ENCODE results near the gene TAAR1. TPM values are rescaled to one million over a fixed set of nuclear protein-coding genes. Genes with fewer than 3 reads are reported as not detected.

TAAR1 gene
- total RNA-seq, 1 experiment from 2014 or later, result not detected

- no peak overlapping the region for H2AFZ ChIP-seq (ENCODE audit: low read length)
- no peaks in the 10 kb centered on the region for H3F3A ChIP-seq (ENCODE audit: low read length, unreplicated experiment)
- no peaks in the 10 kb centered on the region for H3K79me2 ChIP-seq (ENCODE audit: low read length)
- ChIA-PET POLR2A (ENCODE audit: unreplicated experiment) (no interaction called here), CTCF (interaction anchor here (0.7 kb wide), 1 partner anchor 40 kb away, joined by 4 read pairs; no protein-coding TSS in a partner anchor)
- no peaks in the 10 kb centered on the region for H3K27me3 ChIP-seq (ENCODE audit: low read length)
- H3K9me3 ChIP-seq (ENCODE audit: low read length), result no peaks in the 10 kb centered on the region
- no peak overlapping the region for H3K4me2 ChIP-seq (ENCODE audit: low read length)
- no peak overlapping the region for H3K27ac ChIP-seq (ENCODE audit: low read length)
- H4K20me1 ChIP-seq (ENCODE audit: low read length), result no peaks in the 10 kb centered on the region
- no peaks in the 10 kb centered on the region for H3K36me3 ChIP-seq (ENCODE audit: low read depth, low read length)
- no peak for TF ChIP-seq EZH2phosphoT487 (IDR thresholded peaks at IDR 0.05; ENCODE audit: borderline replicate concordance, low read length)
- no peak for TF ChIP-seq EZH2 (IDR thresholded peaks at IDR 0.05; ENCODE audit: low read length, unreplicated experiment)
- TF ChIP-seq, protein P1, sequence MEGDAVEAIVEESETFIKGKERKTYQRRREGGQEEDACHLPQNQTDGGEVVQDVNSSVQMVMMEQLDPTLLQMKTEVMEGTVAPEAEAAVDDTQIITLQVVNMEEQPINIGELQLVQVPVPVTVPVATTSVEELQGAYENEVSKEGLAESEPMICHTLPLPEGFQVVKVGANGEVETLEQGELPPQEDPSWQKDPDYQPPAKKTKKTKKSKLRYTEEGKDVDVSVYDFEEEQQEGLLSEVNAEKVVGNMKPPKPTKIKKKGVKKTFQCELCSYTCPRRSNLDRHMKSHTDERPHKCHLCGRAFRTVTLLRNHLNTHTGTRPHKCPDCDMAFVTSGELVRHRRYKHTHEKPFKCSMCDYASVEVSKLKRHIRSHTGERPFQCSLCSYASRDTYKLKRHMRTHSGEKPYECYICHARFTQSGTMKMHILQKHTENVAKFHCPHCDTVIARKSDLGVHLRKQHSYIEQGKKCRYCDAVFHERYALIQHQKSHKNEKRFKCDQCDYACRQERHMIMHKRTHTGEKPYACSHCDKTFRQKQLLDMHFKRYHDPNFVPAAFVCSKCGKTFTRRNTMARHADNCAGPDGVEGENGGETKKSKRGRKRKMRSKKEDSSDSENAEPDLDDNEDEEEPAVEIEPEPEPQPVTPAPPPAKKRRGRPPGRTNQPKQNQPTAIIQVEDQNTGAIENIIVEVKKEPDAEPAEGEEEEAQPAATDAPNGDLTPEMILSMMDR (conservative IDR thresholded peaks at IDR 0.05; ENCODE audit: low read depth, low read length), result no peak
- H3K4me3 ChIP-seq (ENCODE audit: low read length), result no peak overlapping the region
- ATAC-seq, result no peak
- no peak overlapping the region for H3K9ac ChIP-seq (ENCODE audit: low read length)
- no peak for DNase-seq
- H3K4me1 ChIP-seq (ENCODE audit: insufficient read depth, low read length), result no peaks in the 10 kb centered on the region
- BruUV-seq (replicated peaks), result no TSS peak
- no peaks in the 10 kb centered on the region for H3K9me2 ChIP-seq (replicated peaks; ENCODE audit: low read length)
- intact Hi-C loops (cut with micrococcal nuclease), result no loop called here
Measured at GRCh38 chr6:132675002-132675401, 16.0 kb upstream of the TAAR1 start.

DNA sequence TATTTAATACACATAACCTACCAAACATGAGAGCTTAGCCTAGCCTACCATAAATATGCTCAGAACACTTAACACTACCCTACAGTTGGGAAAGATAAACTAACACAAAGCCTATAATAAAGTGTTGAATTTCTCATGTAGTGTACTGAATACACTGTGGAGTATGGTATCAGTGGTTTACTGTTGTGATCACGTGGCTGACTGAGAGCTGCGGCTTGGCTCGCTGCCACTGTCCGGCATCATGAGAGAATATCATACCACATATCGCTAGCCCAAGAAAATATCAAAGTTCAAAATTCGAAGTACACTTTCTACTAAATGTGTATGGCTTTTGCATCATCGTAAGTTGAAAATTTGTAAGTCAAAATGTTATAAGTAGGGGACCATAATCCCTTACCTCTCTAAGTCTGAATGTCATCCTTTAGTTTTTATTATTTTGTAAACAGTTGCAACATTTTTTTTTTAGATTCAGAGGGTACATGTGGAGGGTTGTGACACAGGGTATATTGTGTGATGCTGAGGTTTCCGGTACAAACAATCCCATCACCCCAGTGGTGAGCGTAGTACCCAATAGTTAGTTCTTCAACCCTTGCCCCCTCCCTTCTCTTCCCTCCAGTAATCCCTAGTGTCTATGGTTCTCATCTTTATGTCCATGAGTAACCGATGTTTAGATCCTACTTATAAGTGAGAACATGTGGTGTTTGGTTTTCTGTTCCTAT, 14.6 kb upstream of the TAAR1 start:
- ATAC-seq, result no peak
- no peak for DNase-seq
- intact Hi-C loops (cut with micrococcal nuclease), result no loop called here
- no peaks in the 10 kb centered on the region for H3K9me2 ChIP-seq (replicated peaks; ENCODE audit: low read length)
- BruUV-seq (replicated peaks), result no TSS peak
- no peaks in the 10 kb centered on the region for H3F3A ChIP-seq (ENCODE audit: low read length, unreplicated experiment)
- H3K4me3 ChIP-seq (ENCODE audit: low read length), result no peak overlapping the region
- no peak overlapping the region for H3K4me2 ChIP-seq (ENCODE audit: low read length)
- H4K20me1 ChIP-seq (ENCODE audit: low read length), result no peaks in the 10 kb centered on the region
- H3K27ac ChIP-seq (ENCODE audit: low read length), result no peak overlapping the region
- POLR2A ChIA-PET (ENCODE audit: unreplicated experiment), result no interaction called here
- no peaks in the 10 kb centered on the region for H3K4me1 ChIP-seq (ENCODE audit: insufficient read depth, low read length)
- no peaks in the 10 kb centered on the region for H3K79me2 ChIP-seq (ENCODE audit: low read length)
- H2AFZ ChIP-seq (ENCODE audit: low read length), result no peak overlapping the region
- CTCF ChIA-PET, result no interaction called here
- no peak overlapping the region for H3K9ac ChIP-seq (ENCODE audit: low read length)
- no peaks in the 10 kb centered on the region for H3K36me3 ChIP-seq (ENCODE audit: low read depth, low read length)
- TF ChIP-seq, protein P1 (conservative IDR thresholded peaks at IDR 0.05; ENCODE audit: low read depth, low read length), result no peak
- TF ChIP-seq EZH2 (IDR thresholded peaks at IDR 0.05; ENCODE audit: low read length, unreplicated experiment) (no peak), EZH2phosphoT487 (IDR thresholded peaks at IDR 0.05; ENCODE audit: borderline replicate concordance, low read length) (no peak)
- no peaks in the 10 kb centered on the region for H3K27me3 ChIP-seq (ENCODE audit: low read length)
- no peaks in the 10 kb centered on the region for H3K9me3 ChIP-seq (ENCODE audit: low read length)

DNA sequence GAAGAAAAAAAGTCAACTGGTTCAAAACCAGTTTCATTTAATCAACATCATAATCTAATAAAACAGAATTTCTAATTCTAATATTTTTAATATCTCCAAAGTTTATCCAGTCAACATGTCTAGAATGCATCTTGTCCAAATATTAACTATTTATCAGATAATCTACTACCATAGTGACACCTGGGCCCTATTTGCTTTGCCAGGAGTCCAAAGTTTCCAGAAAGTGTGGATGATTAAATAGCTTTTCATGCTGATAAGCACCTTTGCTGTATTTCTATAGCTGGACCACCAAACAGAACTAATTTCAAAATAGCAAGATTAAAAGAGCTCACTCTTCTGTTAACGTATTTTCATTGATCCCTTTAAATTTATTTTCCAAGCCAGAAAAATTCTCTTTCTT, 12.3 kb upstream of the TAAR1 start:
- ATAC-seq (no peak), DNase-seq (no peak)
- Histone ChIP-seq H2AFZ (ENCODE audit: low read length) (no peak overlapping the region), H3K9me3 (ENCODE audit: low read length) (no peaks in the 10 kb centered on the region), H3K4me3 (ENCODE audit: low read length) (no peak overlapping the region), H3K79me2 (ENCODE audit: low read length) (no peaks in the 10 kb centered on the region), H3K9ac (ENCODE audit: low read length) (no peak overlapping the region), H3F3A (ENCODE audit: low read length, unreplicated experiment) (no peaks in the 10 kb centered on the region), H3K9me2 (replicated peaks; ENCODE audit: low read length) (no peaks in the 10 kb centered on the region), H3K4me2 (ENCODE audit: low read length) (no peak overlapping the region), H3K36me3 (ENCODE audit: low read depth, low read length) (no peaks in the 10 kb centered on the region), H3K27ac (ENCODE audit: low read length) (no peak overlapping the region), H3K4me1 (ENCODE audit: insufficient read depth, low read length) (peaks cover 2% of the 10 kb centered on the region; the same call in 1 of the 2 replicates), H3K27me3 (ENCODE audit: low read length) (no peaks in the 10 kb centered on the region), H4K20me1 (ENCODE audit: low read length) (no peaks in the 10 kb centered on the region)
- intact Hi-C loops (cut with micrococcal nuclease), result no loop called here
- ChIA-PET POLR2A (ENCODE audit: unreplicated experiment) (interaction anchor here (0.6 kb wide), 1 partner anchor 60 kb away, joined by 4 read pairs; no protein-coding TSS in a partner anchor), CTCF (no interaction called here)
- BruUV-seq (replicated peaks), result no TSS peak
- no peak for TF ChIP-seq EZH2 (IDR thresholded peaks at IDR 0.05; ENCODE audit: low read length, unreplicated experiment)
- no peak for TF ChIP-seq EZH2phosphoT487 (IDR thresholded peaks at IDR 0.05; ENCODE audit: borderline replicate concordance, low read length)
- TF ChIP-seq, protein P1 (conservative IDR thresholded peaks at IDR 0.05; ENCODE audit: low read depth, low read length), result no peak

Data from PC-3 (cell line).